ENCODE data around the gene NAB2. TPM values are rescaled to one million over a fixed set of nuclear protein-coding genes. Genes with fewer than 3 reads are reported as not detected.

NAB2 gene
- total and polyA plus RNA-seq, 2 donors = 32.7 to 33.7 TPM

DNA sequence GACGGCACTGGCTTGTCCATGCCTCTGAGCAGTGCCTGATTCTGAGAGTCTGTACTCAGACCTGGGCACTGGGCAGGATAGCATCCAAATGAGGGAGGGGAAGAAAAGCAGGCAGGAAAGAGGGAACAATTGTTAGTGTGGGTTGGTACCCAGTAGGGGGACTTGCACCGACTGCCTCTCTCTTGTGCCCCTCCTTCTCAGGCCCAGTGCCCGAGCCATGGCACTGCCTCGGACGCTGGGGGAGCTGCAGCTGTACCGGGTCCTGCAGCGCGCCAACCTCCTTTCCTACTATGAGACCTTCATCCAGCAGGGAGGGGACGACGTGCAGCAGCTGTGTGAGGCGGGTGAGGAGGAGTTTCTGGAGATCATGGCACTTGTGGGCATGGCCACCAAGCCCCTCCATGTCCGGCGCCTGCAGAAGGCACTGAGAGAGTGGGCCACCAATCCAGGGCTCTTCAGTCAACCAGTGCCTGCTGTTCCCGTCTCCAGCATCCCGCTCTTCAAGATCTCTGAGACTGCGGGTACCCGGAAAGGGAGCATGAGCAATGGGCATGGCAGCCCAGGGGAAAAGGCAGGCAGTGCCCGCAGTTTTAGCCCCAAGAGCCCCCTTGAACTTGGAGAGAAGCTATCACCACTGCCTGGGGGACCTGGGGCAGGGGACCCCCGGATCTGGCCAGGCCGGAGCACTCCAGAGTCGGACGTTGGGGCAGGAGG lies 2.2 kb downstream of the NAB2 start:
- Histone ChIP-seq H3K4me1 (ENCODE audit: control insufficient read depth in 2 of 2, insufficient read depth in 2 of 2, low read length in 2 of 2) (peaks cover 11 to 66% of the 10 kb centered on the region in 2 donors), H3K27ac (ENCODE audit: low read depth in 1 of 2, low read length in 1 of 2) (no peak overlapping the region), H3K4me3 (ENCODE audit: low read length in 2 of 2) (peak overlapping the region in 1 of 2 donors; percentile 69), H3K9me3 (ENCODE audit: control insufficient read depth in 2 of 2, insufficient read depth in 1 of 2, low read length in 1 of 2) (no peaks in the 10 kb centered on the region), H3K36me3 (ENCODE audit: control insufficient read depth in 2 of 2, insufficient read depth in 2 of 2, low read length in 1 of 2) (peaks cover 31 to 52% of the 10 kb centered on the region in 2 donors), H3K27me3 (ENCODE audit: control insufficient read depth in 2 of 2, insufficient read depth in 1 of 2, low read length in 1 of 2) (no peaks in the 10 kb centered on the region)
- DNase-seq (ENCODE audit: low read depth in 6 of 9, low spot score in 9 of 9) = no peak
- WGBS = 94% methylated on average over 22 of the region's 22 CpGs

DNA sequence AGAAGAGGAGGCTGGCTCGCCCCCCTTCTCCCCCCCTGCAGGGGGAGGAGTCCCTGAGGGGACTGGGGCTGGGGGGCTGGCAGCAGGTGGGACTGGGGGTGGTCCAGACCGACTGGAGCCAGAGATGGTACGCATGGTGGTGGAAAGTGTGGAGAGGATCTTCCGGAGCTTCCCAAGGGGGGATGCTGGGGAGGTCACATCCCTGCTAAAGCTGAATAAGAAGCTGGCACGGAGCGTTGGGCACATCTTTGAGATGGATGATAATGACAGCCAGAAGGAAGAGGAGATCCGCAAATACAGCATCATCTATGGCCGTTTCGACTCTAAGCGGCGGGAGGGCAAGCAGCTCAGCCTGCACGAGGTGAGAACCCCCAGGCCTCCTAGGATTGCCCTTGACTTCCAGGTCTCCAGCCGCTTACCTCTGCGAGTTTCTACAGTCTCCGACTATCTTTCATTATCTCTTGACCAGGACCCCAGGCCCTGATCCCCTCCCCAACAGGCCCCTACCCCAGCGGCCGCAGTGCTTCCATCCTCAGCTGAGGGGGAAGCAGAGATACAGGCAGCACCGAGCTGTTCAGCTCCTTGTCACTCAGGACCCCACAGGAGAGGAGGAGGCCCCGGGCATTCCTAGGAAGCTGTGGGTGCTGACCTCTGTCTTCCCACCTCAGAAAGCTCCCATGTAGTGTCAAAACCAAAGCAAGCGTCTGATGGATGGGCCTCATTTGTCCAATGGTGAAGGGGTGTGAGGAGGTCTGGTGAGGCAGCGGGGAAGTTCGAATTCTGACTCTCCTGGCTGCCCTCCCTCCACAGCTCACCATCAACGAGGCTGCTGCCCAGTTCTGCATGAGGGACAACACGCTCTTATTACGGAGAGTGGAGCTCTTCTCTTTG lies 3.0 kb downstream of the NAB2 start:
- Histone ChIP-seq H3K4me1 (ENCODE audit: control insufficient read depth in 2 of 2, insufficient read depth in 2 of 2, low read length in 2 of 2) (peaks cover 7 to 67% of the 10 kb centered on the region in 2 donors), H3K27me3 (ENCODE audit: control insufficient read depth in 2 of 2, insufficient read depth in 1 of 2, low read length in 1 of 2) (no peaks in the 10 kb centered on the region), H3K9me3 (ENCODE audit: control insufficient read depth in 2 of 2, insufficient read depth in 1 of 2, low read length in 1 of 2) (no peaks in the 10 kb centered on the region), H3K36me3 (ENCODE audit: control insufficient read depth in 2 of 2, insufficient read depth in 2 of 2, low read length in 1 of 2) (peaks cover 39 to 60% of the 10 kb centered on the region in 2 donors), H3K4me3 (ENCODE audit: low read length in 2 of 2) (no peak overlapping the region), H3K27ac (ENCODE audit: low read depth in 1 of 2, low read length in 1 of 2) (no peak overlapping the region)
- DNase-seq (ENCODE audit: low read depth in 6 of 9, low spot score in 9 of 9) = no peak
- 95% methylated on average over 25 of the region's 25 CpGs for WGBS

DNA sequence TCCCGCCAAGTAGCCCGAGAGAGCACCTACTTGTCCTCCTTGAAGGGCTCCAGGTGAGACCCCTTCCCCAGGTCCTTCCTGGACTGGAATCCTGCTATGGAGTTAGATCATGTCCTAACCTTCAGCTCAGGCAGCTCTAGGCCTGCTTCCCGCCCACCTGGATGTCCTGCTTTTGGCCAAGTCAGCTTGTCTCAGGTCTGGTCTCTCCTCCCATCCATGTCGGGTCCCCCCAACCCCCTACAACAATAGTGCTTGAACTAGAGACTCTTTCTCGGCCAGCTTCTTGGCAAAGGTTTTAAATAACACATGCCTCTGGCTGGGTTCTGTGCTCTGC lies 3.6 kb downstream of the NAB2 start:
- Histone ChIP-seq H3K4me1 (ENCODE audit: control insufficient read depth in 2 of 2, insufficient read depth in 2 of 2, low read length in 2 of 2) (peaks cover 7 to 65% of the 10 kb centered on the region in 2 donors), H3K27me3 (ENCODE audit: control insufficient read depth in 2 of 2, insufficient read depth in 1 of 2, low read length in 1 of 2) (no peaks in the 10 kb centered on the region), H3K36me3 (ENCODE audit: control insufficient read depth in 2 of 2, insufficient read depth in 2 of 2, low read length in 1 of 2) (peaks cover 42 to 66% of the 10 kb centered on the region in 2 donors), H3K27ac (ENCODE audit: low read depth in 1 of 2, low read length in 1 of 2) (no peak overlapping the region), H3K9me3 (ENCODE audit: control insufficient read depth in 2 of 2, insufficient read depth in 1 of 2, low read length in 1 of 2) (no peaks in the 10 kb centered on the region), H3K4me3 (ENCODE audit: low read length in 2 of 2) (no peak overlapping the region)
- DNase-seq (ENCODE audit: low read depth in 6 of 9, low spot score in 9 of 9) = no peak
- WGBS = 93% methylated on average over 5 of the region's 5 CpGs

DNA sequence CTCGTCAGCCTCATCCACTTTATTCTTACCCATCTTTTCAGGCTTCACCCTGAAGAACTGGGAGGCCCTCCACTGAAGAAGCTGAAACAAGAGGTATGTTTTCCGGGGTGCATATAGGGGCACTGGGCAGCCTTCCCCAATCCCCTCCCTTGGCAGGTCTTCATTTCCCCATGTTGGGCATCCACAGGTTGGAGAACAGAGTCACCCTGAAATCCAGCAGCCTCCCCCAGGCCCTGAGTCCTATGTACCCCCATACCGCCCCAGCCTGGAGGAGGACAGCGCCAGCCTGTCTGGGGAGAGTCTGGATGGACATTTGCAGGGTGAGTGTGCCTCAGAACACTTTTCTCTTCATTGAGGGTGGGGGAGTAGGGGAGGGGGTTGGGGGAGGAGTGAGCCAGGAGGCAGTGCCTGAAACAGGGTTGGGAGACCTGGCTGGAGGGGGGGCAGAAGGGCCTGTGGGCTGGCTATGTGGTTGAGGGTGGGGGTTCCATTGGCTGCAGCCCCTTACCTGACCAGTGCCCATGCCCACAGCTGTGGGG lies 4.0 kb downstream of the NAB2 start:
- DNase-seq (ENCODE audit: low read depth in 6 of 9, low spot score in 9 of 9) = no peak
- Histone ChIP-seq H3K27me3 (ENCODE audit: control insufficient read depth in 2 of 2, insufficient read depth in 1 of 2, low read length in 1 of 2) (no peaks in the 10 kb centered on the region), H3K4me3 (ENCODE audit: low read length in 2 of 2) (no peak overlapping the region), H3K4me1 (ENCODE audit: control insufficient read depth in 2 of 2, insufficient read depth in 2 of 2, low read length in 2 of 2) (peaks cover 7 to 64% of the 10 kb centered on the region in 2 donors), H3K36me3 (ENCODE audit: control insufficient read depth in 2 of 2, insufficient read depth in 2 of 2, low read length in 1 of 2) (peaks cover 42 to 69% of the 10 kb centered on the region in 2 donors), H3K27ac (ENCODE audit: low read depth in 1 of 2, low read length in 1 of 2) (no peak overlapping the region), H3K9me3 (ENCODE audit: control insufficient read depth in 2 of 2, insufficient read depth in 1 of 2, low read length in 1 of 2) (no peaks in the 10 kb centered on the region)
- WGBS = 98% methylated on average over 4 of the region's 4 CpGs

DNA sequence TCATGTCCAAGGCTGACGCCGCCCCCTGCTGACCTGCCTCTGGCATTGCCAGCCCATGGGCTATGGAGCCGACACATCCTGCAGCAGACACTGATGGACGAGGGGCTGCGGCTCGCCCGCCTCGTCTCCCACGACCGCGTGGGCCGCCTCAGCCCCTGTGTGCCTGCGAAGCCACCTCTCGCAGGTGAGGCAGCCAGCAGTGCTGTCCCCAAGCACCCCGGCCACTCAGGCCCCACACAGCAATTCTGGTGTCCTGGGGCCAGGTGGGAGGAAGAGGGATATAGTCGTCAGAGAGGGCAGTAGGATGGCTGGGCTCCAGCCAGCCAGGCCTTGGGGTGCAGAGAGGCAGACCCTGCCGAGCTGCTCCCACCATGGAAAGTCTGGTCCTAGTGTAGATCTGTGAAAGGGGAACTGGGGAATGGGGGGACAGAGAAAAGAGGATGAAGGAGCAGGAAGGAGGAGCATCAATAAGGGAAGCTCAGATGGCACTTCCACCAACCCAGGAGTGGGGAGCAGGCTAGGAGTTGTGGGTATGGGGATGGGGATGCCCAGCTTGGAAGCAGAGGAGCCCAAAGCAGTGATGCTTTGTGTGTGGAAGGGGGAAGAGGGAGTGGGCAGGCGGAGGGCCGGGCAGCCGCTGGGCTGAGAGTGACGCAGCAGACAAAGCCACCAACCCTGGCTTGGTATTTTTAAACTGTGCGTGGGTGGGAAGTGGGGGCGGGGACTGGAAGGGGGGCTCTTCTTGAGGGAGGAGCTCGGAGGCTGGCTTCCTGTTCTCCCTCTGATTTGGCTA lies 4.7 kb downstream of the NAB2 start:
- peak in 3 of 9 donors; percentile 39 to 68 (median 53) for DNase-seq (ENCODE audit: low read depth in 6 of 9, low spot score in 9 of 9)
- Histone ChIP-seq H3K4me1 (ENCODE audit: control insufficient read depth in 2 of 2, insufficient read depth in 2 of 2, low read length in 2 of 2) (peaks cover 7 to 58% of the 10 kb centered on the region in 2 donors), H3K9me3 (ENCODE audit: control insufficient read depth in 2 of 2, insufficient read depth in 1 of 2, low read length in 1 of 2) (no peaks in the 10 kb centered on the region), H3K4me3 (ENCODE audit: low read length in 2 of 2) (no peak overlapping the region), H3K27me3 (ENCODE audit: control insufficient read depth in 2 of 2, insufficient read depth in 1 of 2, low read length in 1 of 2) (no peaks in the 10 kb centered on the region), H3K27ac (ENCODE audit: low read depth in 1 of 2, low read length in 1 of 2) (peak overlapping the region; percentile 57 to 62), H3K36me3 (ENCODE audit: control insufficient read depth in 2 of 2, insufficient read depth in 2 of 2, low read length in 1 of 2) (peaks cover 44 to 76% of the 10 kb centered on the region in 2 donors)
- 70% methylated on average over 24 of the region's 24 CpGs for WGBS

DNA sequence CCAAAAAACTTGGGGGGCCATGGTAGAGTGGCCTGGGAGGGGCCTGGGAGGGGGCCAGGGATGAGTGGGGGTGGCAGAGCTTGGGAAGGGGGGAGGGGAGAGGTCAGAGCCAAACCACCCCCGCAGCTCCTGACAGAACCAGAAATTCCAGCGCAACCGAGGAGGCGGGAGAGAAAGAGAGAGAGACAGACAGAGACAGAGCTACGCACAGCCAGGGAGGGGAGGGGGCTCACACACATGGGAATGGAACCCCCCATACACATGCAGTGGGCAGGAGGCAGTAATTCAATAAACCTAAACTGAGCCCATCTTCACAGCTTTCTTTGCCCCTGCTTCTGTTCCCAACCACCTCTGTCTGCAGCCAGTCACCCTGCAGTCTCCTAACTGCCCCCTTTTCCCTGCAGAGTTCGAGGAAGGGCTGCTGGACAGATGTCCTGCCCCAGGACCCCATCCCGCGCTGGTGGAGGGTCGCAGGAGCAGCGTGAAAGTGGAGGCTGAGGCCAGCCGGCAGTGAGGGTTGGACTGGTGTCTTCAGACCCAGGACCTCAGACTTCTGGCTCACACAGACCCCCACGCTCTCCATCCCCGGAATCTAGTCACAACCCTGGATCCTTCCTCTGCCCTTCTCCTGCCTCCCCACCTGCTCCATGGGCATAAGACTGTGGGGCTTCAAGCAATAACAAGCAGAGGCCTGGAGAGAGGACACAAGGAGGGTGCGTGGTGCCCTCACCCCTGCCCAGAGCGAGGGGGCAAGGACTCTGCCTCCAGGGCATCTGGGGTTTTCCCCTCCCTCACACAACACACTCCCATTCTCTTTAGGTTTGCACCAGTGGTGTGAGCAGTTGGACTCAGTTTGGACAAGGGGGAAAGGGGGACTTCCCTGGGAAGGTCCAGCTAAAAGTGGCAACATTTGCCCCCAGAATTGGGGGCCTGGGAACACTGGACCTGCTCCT lies 5.6 kb downstream of the NAB2 start:
- no peaks in the 10 kb centered on the region for H3K9me3 ChIP-seq (ENCODE audit: control insufficient read depth in 2 of 2, insufficient read depth in 1 of 2, low read length in 1 of 2)
- WGBS = 89% methylated on average over 15 of the region's 15 CpGs
- peak overlapping the region; percentile 59 to 69 for H3K27ac ChIP-seq (ENCODE audit: low read depth in 1 of 2, low read length in 1 of 2)
- H3K27me3 ChIP-seq (ENCODE audit: control insufficient read depth in 2 of 2, insufficient read depth in 1 of 2, low read length in 1 of 2) = no peaks in the 10 kb centered on the region
- no peak for DNase-seq (ENCODE audit: low read depth in 6 of 9, low spot score in 9 of 9)
- peaks cover 52 to 84% of the 10 kb centered on the region in 2 donors for H3K36me3 ChIP-seq (ENCODE audit: control insufficient read depth in 2 of 2, insufficient read depth in 2 of 2, low read length in 1 of 2)
- H3K4me3 ChIP-seq (ENCODE audit: low read length in 2 of 2) = no peak overlapping the region
- H3K4me1 ChIP-seq (ENCODE audit: control insufficient read depth in 2 of 2, insufficient read depth in 2 of 2, low read length in 2 of 2) = peaks cover 7 to 57% of the 10 kb centered on the region in 2 donors

DNA sequence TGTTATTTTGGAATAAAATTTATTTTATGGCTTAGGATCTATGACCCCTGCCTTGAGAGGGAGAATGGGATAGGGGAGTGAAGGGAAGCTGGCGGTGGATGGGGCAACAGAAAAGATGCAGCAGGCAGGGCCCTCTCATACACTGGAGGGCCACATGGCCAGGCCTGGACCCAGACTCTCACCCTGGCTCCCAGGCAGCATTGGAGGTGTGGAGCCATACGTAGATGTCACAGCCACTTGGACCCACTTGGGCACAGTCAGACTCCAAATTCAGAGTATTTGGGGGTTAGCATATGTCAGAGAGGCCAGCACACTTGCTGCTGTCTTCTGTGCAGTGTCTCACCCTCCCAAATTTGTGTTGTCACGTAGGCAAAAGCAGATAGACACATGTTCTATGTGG lies 6.5 kb downstream of the NAB2 start:
- Histone ChIP-seq H3K4me1 (ENCODE audit: control insufficient read depth in 2 of 2, insufficient read depth in 2 of 2, low read length in 2 of 2) (peaks cover 5 to 49% of the 10 kb centered on the region in 2 donors), H3K36me3 (ENCODE audit: control insufficient read depth in 2 of 2, insufficient read depth in 2 of 2, low read length in 1 of 2) (peaks cover 59 to 93% of the 10 kb centered on the region in 2 donors), H3K4me3 (ENCODE audit: low read length in 2 of 2) (no peak overlapping the region), H3K27ac (ENCODE audit: low read depth in 1 of 2, low read length in 1 of 2) (peak overlapping the region; percentile 3 to 30), H3K27me3 (ENCODE audit: control insufficient read depth in 2 of 2, insufficient read depth in 1 of 2, low read length in 1 of 2) (no peaks in the 10 kb centered on the region), H3K9me3 (ENCODE audit: control insufficient read depth in 2 of 2, insufficient read depth in 1 of 2, low read length in 1 of 2) (no peaks in the 10 kb centered on the region)
- DNase-seq (ENCODE audit: low read depth in 6 of 9, low spot score in 9 of 9) = no peak
- 96% methylated on average over 3 of the region's 3 CpGs for WGBS

DNA sequence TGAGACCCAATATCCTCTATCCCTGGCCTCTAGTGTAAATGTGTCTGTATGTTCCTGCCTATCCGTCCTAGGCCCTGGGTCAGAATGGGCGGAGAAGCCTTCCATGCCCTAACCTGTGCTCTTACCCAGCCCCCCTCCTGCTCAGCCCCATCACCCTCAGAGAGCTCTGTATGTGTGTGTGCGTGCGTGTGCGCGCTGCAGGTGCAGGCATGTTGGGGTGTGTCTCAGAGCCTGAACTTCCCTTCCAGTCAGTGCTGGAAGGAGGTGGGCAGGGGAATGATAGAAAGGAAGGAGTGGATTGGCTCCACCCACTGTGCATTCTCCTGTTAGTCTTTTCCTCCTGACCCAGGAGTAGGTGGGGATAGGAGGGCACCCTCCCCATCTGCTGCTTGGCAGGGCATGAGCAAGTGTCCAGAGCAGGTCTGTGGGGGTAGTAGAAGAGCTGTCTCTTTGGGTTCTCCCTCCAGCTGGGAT lies 7.2 kb downstream of the NAB2 start:
- no peaks in the 10 kb centered on the region for H3K27me3 ChIP-seq (ENCODE audit: control insufficient read depth in 2 of 2, insufficient read depth in 1 of 2, low read length in 1 of 2)
- WGBS = 93% methylated on average over 6 of the region's 6 CpGs
- peak in 1 of 9 donors; percentile 35 for DNase-seq (ENCODE audit: low read depth in 6 of 9, low spot score in 9 of 9)
- H3K4me1 ChIP-seq (ENCODE audit: control insufficient read depth in 2 of 2, insufficient read depth in 2 of 2, low read length in 2 of 2) = peaks cover 5 to 42% of the 10 kb centered on the region in 2 donors
- no peak overlapping the region for H3K4me3 ChIP-seq (ENCODE audit: low read length in 2 of 2)
- H3K9me3 ChIP-seq (ENCODE audit: control insufficient read depth in 2 of 2, insufficient read depth in 1 of 2, low read length in 1 of 2) = no peaks in the 10 kb centered on the region
- H3K27ac ChIP-seq (ENCODE audit: low read depth in 1 of 2, low read length in 1 of 2) = peak overlapping the region in 1 of 2 donors; percentile 29
- H3K36me3 ChIP-seq (ENCODE audit: control insufficient read depth in 2 of 2, insufficient read depth in 2 of 2, low read length in 1 of 2) = peaks cover 57 to 87% of the 10 kb centered on the region in 2 donors
